Ishikawa (cell line): ENCODE measurements around the gene NT5DC1.

Experiments
- CEBPB ChIP-seq: IDR thresholded peaks from 2 replicates; pipeline ENCODE4 v1.6.1; 2012
- CREB1 ChIP-seq: IDR thresholded peaks from 2 replicates; pipeline ENCODE4 v1.6.1; 2012; ENCODE audit warnings: low read depth
- EGR1 ChIP-seq: IDR thresholded peaks from 2 replicates; pipeline ENCODE4 v1.6.1; 2012
- EP300 ChIP-seq: IDR thresholded peaks from 2 replicates; pipeline ENCODE4 v1.6.1; 2012; ENCODE audit warnings: borderline replicate concordance
- FOXM1 ChIP-seq: IDR thresholded peaks from 2 replicates; pipeline ENCODE4 v1.6.1; 2012; ENCODE audit warnings: low read depth, borderline replicate concordance
- MAX ChIP-seq: IDR thresholded peaks from 2 replicates; pipeline ENCODE4 v1.6.1; 2012
- NFIC ChIP-seq: IDR thresholded peaks from 2 replicates; pipeline ENCODE4 v1.6.1; 2012
- RAD21 ChIP-seq: IDR thresholded peaks from 2 replicates; pipeline ENCODE4 v1.6.1; 2012; ENCODE audit warnings: low read depth
- REST ChIP-seq: IDR thresholded peaks from 2 replicates; pipeline ENCODE4 v1.6.1; 2012; ENCODE audit warnings: low read depth, mild to moderate bottlenecking
- TAF1 ChIP-seq: IDR thresholded peaks from 2 replicates; pipeline ENCODE4 v1.6.1; 2012; ENCODE audit warnings: low read depth, mild to moderate bottlenecking
- TCF12 ChIP-seq: IDR thresholded peaks from 2 replicates; pipeline ENCODE4 v1.6.1; 2012; ENCODE audit warnings: low read depth
- TEAD4 ChIP-seq: IDR thresholded peaks from 2 replicates; pipeline ENCODE4 v1.6.1; 2012
- USF1 ChIP-seq: IDR thresholded peaks from 2 replicates; pipeline ENCODE4 v1.6.1; 2012
- YY1 ChIP-seq: IDR thresholded peaks from 2 replicates; pipeline ENCODE4 v1.6.1; 2012; ENCODE audit warnings: low read depth
- ZBTB7A ChIP-seq: IDR thresholded peaks from 2 replicates; pipeline ENCODE4 v1.6.1; 2012; ENCODE audit warnings: low read depth

Gene NT5DC1

GRCh38 chr6:116265041-116265829 lies 164.6 kb downstream of the NT5DC1 start:
- TF ChIP-seq TCF12 (no peak), RAD21 (no peak), EP300 (no peak), TEAD4 (no peak), TAF1 (no peak), ZBTB7A (no peak), NFIC (no peak), EGR1 (no peak), MAX (no peak), CREB1 (no peak), CEBPB (no peak), YY1 (no peak), REST (no peak), USF1 (no peak), FOXM1 (no peak)

GRCh38 chr6:116266803-116267202 lies 166.2 kb downstream of the NT5DC1 start:
- TF ChIP-seq NFIC (no peak), EP300 (no peak), FOXM1 (no peak), TEAD4 (no peak), TCF12 (no peak), CEBPB (no peak), RAD21 (no peak), CREB1 (no peak), ZBTB7A (no peak), USF1 (no peak), MAX (no peak), YY1 (no peak), EGR1 (no peak), REST (no peak), TAF1 (no peak)

GRCh38 chr6:116267836-116268588 lies 167.4 kb downstream of the NT5DC1 start:
- TF ChIP-seq REST = no peak
- no peak for TF ChIP-seq USF1
- no peak for TF ChIP-seq NFIC
- no peak for TF ChIP-seq TAF1
- TF ChIP-seq FOXM1 = no peak
- no peak for TF ChIP-seq CEBPB
- no peak for TF ChIP-seq YY1
- no peak for TF ChIP-seq ZBTB7A
- TF ChIP-seq EGR1 = no peak
- no peak for TF ChIP-seq EP300
- no peak for TF ChIP-seq CREB1
- TF ChIP-seq RAD21 = no peak
- no peak for TF ChIP-seq MAX
